Measurements from ENCODE around the gene CYFIP1. TPM values are rescaled to one million over a fixed set of nuclear protein-coding genes. Genes with fewer than 3 reads are reported as not detected.

Gene CYFIP1
- total and polyA plus RNA-seq, 11 donors, result 7.6 to 111 (median 32.8) TPM

- DNase-seq, result no peak
- Histone ChIP-seq H3K27me3 (no peaks in the 10 kb centered on the region), H3K27ac (no peak overlapping the region), H3K36me3 (peaks cover 2 to 92% (median 83%) of the 10 kb centered on the region in 9 donors), H3K4me1 (peaks cover 0 to 11% (median 1%) of the 10 kb centered on the region in 12 donors), H3K9me3 (no peaks in the 10 kb centered on the region), H3K4me3 (no peak overlapping the region)
- intact Hi-C loops (cut with DNase I), result loop anchor here in 3 of 10 donors (5.0 kb wide), 2 partner anchors 35 to 40 kb away; partner anchors contain the start of gene CYFIP1 (in 1 of the 3)
- TF ChIP-seq POLR2A (IDR thresholded peaks at IDR 0.05), result no peak
- TF ChIP-seq, protein P1, sequence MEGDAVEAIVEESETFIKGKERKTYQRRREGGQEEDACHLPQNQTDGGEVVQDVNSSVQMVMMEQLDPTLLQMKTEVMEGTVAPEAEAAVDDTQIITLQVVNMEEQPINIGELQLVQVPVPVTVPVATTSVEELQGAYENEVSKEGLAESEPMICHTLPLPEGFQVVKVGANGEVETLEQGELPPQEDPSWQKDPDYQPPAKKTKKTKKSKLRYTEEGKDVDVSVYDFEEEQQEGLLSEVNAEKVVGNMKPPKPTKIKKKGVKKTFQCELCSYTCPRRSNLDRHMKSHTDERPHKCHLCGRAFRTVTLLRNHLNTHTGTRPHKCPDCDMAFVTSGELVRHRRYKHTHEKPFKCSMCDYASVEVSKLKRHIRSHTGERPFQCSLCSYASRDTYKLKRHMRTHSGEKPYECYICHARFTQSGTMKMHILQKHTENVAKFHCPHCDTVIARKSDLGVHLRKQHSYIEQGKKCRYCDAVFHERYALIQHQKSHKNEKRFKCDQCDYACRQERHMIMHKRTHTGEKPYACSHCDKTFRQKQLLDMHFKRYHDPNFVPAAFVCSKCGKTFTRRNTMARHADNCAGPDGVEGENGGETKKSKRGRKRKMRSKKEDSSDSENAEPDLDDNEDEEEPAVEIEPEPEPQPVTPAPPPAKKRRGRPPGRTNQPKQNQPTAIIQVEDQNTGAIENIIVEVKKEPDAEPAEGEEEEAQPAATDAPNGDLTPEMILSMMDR (IDR thresholded peaks at IDR 0.05), result no peak
- ATAC-seq, result no peak
- WGBS, 4 donors, result 88 to 94% (median 90%) methylated on average over 15 to 24 of the region's 24 CpGs
These were observed 37.8 kb downstream of the CYFIP1 start for GRCh38 chr15:22942306-22942855.

DNA sequence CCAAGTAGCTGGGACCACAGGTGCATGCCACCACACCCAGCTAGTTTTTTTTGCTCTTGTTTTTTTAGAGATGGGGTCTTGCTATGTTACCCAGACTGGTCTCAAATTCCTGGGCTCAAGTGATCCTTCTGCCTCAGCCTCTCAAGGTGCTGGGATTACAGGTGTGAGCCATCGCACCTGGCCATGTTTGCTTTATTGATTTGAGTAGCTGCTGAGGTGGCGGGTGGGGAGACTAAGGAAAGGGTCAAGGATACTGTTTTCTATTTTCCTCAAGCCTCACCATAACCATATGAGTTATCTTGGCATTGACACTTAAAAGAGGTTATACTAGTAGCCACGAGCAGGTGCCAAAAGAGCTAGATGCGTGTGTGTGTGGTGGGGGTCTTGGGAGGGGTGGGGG, 39.0 kb downstream of the CYFIP1 start:
- intact Hi-C loops (cut with DNase I), result loop anchor here in 4 of 10 donors (2.0 to 5.0 kb wide), 3 partner anchors 24 to 41 kb away; partner anchors contain the start of gene CYFIP1 (in 1 of the 4)
- DNase-seq (no peak), ATAC-seq (no peak)
- Histone ChIP-seq H3K4me3 (no peak overlapping the region), H3K4me1 (peaks cover 0 to 11% (median 0%) of the 10 kb centered on the region in 12 donors), H3K9me3 (no peaks in the 10 kb centered on the region), H3K27ac (no peak overlapping the region), H3K27me3 (no peaks in the 10 kb centered on the region), H3K36me3 (peaks cover 2 to 97% (median 85%) of the 10 kb centered on the region in 9 donors)
- 97 to 100% (median 98%) methylated on average over 4 of the region's 4 CpGs for WGBS, 4 donors
- no peak for TF ChIP-seq POLR2A (IDR thresholded peaks at IDR 0.05)
- TF ChIP-seq, protein P1 (IDR thresholded peaks at IDR 0.05), result no peak

DNA sequence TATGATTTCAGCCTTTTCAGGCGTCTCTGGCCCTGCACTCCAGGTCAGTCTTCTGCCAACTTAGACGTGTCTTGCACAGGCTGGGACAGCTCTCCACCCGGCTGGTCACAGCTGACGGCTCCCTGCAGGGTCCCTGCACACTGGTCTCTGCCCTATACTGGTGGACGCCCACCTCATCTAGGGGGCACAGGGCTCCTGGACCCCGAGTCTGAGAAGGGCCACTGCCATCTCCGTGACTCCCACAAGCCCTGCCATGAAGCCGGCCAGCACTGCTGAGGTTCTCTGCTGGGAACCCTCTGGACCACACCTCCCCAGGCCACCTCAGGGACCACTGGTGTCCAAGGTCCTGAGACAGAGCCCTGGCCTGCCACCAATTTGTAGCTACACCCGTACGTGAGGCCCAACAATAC, 40.5 kb downstream of the CYFIP1 start:
- no peaks in the 10 kb centered on the region for H3K9me3 ChIP-seq
- DNase-seq, result no peak
- ATAC-seq, result peak; percentile 33 to 62 (median 46)

DNA sequence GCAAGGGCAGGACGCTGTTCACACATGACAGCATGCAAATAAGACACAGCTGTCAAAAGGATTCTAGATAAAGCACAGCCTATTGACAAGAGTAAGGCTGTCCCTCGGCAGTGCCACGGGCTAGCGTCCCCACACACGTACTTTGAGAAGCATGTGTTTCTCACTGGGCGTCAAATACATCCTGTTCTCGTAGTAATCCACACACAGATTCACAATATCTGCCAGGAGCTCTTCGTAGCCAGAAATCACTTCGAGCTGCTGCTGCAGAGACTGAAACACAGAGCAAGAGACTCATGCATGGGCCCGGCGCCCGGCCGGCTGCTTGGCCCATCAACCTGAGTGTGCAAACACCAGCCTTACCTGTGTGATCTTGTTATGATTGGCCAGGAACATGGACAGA, 41.1 kb downstream of the CYFIP1 start:
- Histone ChIP-seq H3K27me3 (no peaks in the 10 kb centered on the region), H3K27ac (no peak overlapping the region), H3K36me3 (peaks cover 2 to 97% (median 85%) of the 10 kb centered on the region in 9 donors), H3K9me3 (no peaks in the 10 kb centered on the region), H3K4me1 (peaks cover 0 to 7% (median 0%) of the 10 kb centered on the region in 12 donors), H3K4me3 (no peak overlapping the region)
- intact Hi-C loops (cut with DNase I), result no loop called here
- peak in 3 of 4 donors; percentile 18 to 52 (median 42) for ATAC-seq
- DNase-seq, result no peak
- TF ChIP-seq POLR2A (IDR thresholded peaks at IDR 0.05), result no peak
- TF ChIP-seq, protein P1 (IDR thresholded peaks at IDR 0.05), result no peak
- WGBS, 4 donors, result 75 to 87% (median 76%) methylated on average over 13 of the region's 13 CpGs

More for the DNA sequence above, 40.5 kb downstream of the CYFIP1 start:
- Histone ChIP-seq H3K4me3 (no peak overlapping the region), H3K4me1 (peaks cover 0 to 11% (median 0%) of the 10 kb centered on the region in 12 donors), H3K36me3 (peaks cover 2 to 100% (median 90%) of the 10 kb centered on the region in 9 donors), H3K27ac (no peak overlapping the region), H3K27me3 (no peaks in the 10 kb centered on the region)
- TF ChIP-seq, protein P1 (IDR thresholded peaks at IDR 0.05), result no peak
- no peak for TF ChIP-seq POLR2A (IDR thresholded peaks at IDR 0.05)
- WGBS, 4 donors, result 74 to 82% (median 78%) methylated on average over 5 to 10 of the region's 10 CpGs
- intact Hi-C loops (cut with DNase I), result loop anchor here in 4 of 10 donors (2.0 to 5.0 kb wide), 3 partner anchors 23 to 43 kb away; partner anchors contain the start of gene CYFIP1 (in 1 of the 4)

All from heart left ventricle (tissue), 16 donors.